HAP-1 (cell line): ENCODE results near the gene OR4Q3.
"Not testable (repeated sequence)": the region's sequence is repeated elsewhere in the genome, so short reads cannot be mapped to it uniquely, and the experiment has no call there.

ENCODE experiments used
- DNase-seq, 2 experiments: peaks; one replicate each; pipeline ENCODE4 v3.0.0-alpha.2; 2016 to 2020; ENCODE audit warnings: low spot score in 2 of 2
- H3K27me3 ChIP-seq: fragments of 250-450 bp; sonication (Bioruptor Pico); 2 replicates; pipeline ENCODE4 v1.5.1; 2020; ENCODE audit warnings: low read depth, mild to moderate bottlenecking, moderate library complexity
- H3K36me3 ChIP-seq: fragments of 250-450 bp; sonication (Bioruptor Pico); replicated peaks from 2 replicates; pipeline ENCODE4 v1.5.1; 2020; ENCODE audit warnings: mild to moderate bottlenecking
- H3K4me1 ChIP-seq: fragments of 250-450 bp; sonication (Bioruptor Pico); 2 replicates; pipeline ENCODE4 v1.5.1; 2020; ENCODE audit warnings: mild to moderate bottlenecking
- H3K4me3 ChIP-seq: fragments of 250-450 bp; sonication (Bioruptor Pico); 2 replicates; pipeline ENCODE4 v1.5.1; 2020; ENCODE audit warnings: mild to moderate bottlenecking, moderate library complexity
- H3K9me3 ChIP-seq: fragments of 250-450 bp; sonication (Bioruptor Pico); 2 replicates; pipeline ENCODE4 v1.5.1; 2020; ENCODE audit warnings: mild to moderate bottlenecking, moderate library complexity
- in situ Hi-C: fragments of 300-500 bp; cut with MboI; formaldehyde crosslinking; loops from 3 replicates; pipeline ENCODE4 v1.14.3; 2020; ENCODE audit warnings: low sequenced_read_pairs, inconsistent platforms, mixed read lengths

The OR4Q3 gene

DNA sequence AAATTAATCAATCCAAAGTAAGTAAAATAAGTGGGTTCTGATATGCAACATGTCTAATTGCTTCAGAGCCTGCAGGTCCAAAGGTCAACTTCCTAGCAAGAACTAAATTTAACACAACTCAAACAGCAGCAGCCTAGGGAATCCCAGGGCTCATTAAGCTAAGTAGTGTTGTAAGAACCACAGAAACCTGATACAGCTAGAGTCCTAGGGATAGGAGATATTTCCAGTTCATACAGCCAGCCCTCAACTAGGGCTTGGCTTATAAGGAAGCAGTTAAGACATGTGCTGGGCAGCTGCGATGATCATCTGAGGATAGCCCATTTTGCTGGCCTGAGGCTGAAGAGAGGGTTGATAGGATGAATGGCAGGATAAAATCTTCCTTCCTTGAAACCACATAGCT lies at the start of gene OR4Q3:
Gene OR4Q3 (plus strand): TSS at position 316 of the 400 bp plus-strand sequence.
- in situ Hi-C loops: no loop called here
- Histone ChIP-seq H3K4me3 (no peak within 1 kb of the TSS), H3K36me3 (no peaks in the 10 kb centered on the region), H3K27me3 (no peaks in the 10 kb centered on the region), H3K4me1 (no peaks in the 10 kb centered on the region), H3K9me3 (0 out of 2 replicates have a peak, but pooled peaks cover 2% of the 10 kb centered on the region)
- no peak for DNase-seq

- Histone ChIP-seq H3K4me3 (no peak overlapping the region), H3K27me3 (no peaks in the 10 kb centered on the region), H3K4me1 (no peaks in the 10 kb centered on the region), H3K36me3 (no peaks in the 10 kb centered on the region), H3K9me3 (peaks cover 36% of the 10 kb centered on the region)
- in situ Hi-C loops: no loop called here
- DNase-seq: no peak
Observed at GRCh38 chr14:19729359-19729758, 14.0 kb upstream of the OR4Q3 start.

GRCh38 chr14:19729763-19730162 lies 13.6 kb upstream of the OR4Q3 start:
- H3K4me1 ChIP-seq: no peaks in the 10 kb centered on the region
- peaks cover 35% of the 10 kb centered on the region for H3K9me3 ChIP-seq
- H3K36me3 ChIP-seq: no peaks in the 10 kb centered on the region
- in situ Hi-C loops: no loop called here
- H3K4me3 ChIP-seq: no peak overlapping the region
- H3K27me3 ChIP-seq: no peaks in the 10 kb centered on the region
- no peak for DNase-seq

DNA sequence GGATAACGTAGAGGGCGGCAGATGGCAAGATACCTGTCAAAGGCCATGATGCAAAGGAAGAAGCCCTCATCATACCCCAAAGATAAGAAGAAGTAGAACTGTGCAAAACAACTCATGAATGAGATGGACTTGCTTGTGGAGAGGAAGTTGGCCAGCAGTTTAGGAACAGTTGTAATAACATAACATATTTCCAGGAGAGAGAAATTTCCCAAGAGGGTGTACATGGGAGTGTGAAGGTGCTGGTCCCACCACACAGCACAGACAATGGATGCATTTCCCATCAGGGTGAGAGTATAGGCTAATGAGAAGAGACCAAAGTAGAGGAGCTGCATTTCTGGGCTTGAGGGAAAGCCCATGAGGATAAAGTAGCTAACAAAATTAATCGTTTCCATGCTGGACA lies 9.5 kb upstream of the OR4Q3 start:
- H3K27me3 ChIP-seq, DNase-seq, in situ Hi-C loops, H3K4me3 ChIP-seq, H3K4me1 ChIP-seq, H3K36me3 ChIP-seq: not testable (repeated sequence)
- peaks cover 22% of the 10 kb centered on the region for H3K9me3 ChIP-seq

GRCh38 chr14:19752316-19752715 lies 8.9 kb downstream of the OR4Q3 start:
- H3K36me3 ChIP-seq, H3K4me1 ChIP-seq, H3K4me3 ChIP-seq, H3K27me3 ChIP-seq, in situ Hi-C loops, DNase-seq: not testable (repeated sequence)
- peaks cover 11% of the 10 kb centered on the region for H3K9me3 ChIP-seq

DNA sequence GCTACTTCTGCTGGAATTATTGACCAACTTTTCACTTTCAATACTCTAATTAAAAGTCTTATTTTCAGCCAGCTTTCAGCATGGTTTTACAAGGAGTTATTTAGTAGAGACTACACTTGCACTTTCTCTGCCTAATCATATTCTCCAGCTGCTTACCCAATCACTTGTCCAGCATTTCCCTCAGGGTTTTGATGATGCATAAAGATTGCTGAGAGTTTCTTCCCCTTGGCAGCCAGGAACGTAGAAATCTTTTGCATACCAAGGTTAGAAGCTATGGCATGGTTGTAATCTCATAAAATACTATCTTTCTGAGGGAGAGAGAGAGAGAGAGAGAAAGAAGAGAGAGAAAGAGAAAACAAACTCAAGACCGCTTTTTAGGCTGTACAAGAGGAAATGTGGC lies 10.8 kb downstream of the OR4Q3 start:
- Histone ChIP-seq H3K4me3 (no peak overlapping the region), H3K9me3 (peaks cover 11% of the 10 kb centered on the region), H3K4me1 (no peaks in the 10 kb centered on the region), H3K27me3 (no peaks in the 10 kb centered on the region), H3K36me3 (no peaks in the 10 kb centered on the region)
- no peak for DNase-seq
- in situ Hi-C loops: no loop called here

DNA sequence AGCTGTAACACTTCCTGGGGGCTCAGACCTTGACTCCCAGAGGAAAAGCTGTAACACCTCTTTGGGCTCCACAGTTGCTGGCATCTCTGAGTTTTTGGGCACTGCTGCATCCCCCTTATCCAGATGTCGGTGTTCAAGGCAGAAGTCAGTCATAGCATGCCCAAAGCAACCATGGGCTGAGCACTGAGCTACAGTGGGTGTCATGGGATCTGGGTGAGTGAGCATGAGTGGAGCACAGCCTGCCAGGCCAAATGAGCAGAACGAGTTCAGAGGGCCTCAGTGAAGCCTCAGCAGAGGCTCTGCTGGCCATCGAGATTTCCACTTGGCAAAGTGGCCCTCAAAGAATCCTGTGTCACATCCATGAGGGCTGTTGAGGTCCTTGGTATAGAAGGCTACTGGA lies 28.1 kb downstream of the OR4Q3 start:
- H3K4me3 ChIP-seq, H3K4me1 ChIP-seq, H3K27me3 ChIP-seq, in situ Hi-C loops, H3K36me3 ChIP-seq, DNase-seq: not testable (repeated sequence)
- H3K9me3 ChIP-seq: peaks cover 15% of the 10 kb centered on the region

DNA sequence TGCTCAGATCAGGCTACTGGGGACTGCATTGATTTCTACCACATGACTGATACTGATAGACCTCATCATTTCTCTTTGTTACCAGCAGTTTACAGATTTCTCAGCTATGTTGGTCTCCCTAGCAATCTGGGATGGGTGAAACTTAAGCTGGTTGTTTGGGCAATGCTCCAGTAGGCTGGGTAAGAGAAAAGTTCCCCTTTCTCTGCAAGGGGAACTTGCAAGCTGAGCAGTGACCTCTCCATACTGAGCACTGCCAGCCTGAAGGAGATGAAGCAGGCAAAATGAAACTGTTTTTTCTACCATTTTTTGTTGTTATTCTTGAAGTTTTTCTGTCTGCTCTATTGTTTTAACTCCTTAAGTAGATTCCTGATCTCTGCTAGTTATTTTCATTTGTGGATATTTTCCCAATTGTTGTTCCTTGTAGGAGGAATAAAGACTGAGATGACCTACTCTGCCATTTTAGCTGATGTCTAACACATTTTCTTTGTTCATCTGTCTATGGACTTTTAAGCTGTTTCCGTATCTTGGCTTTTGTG lies 28.6 kb downstream of the OR4Q3 start:
- no peaks in the 10 kb centered on the region for H3K4me1 ChIP-seq
- H3K4me3 ChIP-seq: no peak overlapping the region
- in situ Hi-C loops: no loop called here
- no peaks in the 10 kb centered on the region for H3K36me3 ChIP-seq
- peaks cover 15% of the 10 kb centered on the region for H3K9me3 ChIP-seq
- no peak for DNase-seq
- H3K27me3 ChIP-seq: no peaks in the 10 kb centered on the region

DNA sequence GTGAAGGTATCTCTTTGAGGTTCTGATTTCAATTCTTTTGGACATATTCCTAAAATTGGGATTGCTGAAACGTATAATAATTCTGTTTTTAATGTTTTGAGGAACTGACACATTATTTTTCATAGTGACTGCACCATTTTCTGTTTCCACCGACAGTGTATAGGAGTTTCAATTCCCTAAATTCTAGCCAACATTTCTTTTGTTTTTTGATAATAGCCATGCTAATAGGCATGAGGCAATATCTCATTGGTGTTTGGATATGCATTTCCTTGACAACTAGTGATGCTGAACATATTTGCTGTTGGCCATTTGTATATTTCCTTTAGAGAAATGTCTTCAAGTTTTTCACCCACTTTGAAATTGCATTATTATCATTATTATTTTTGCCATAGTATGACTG lies 29.1 kb downstream of the OR4Q3 start:
- DNase-seq, H3K4me3 ChIP-seq, H3K27me3 ChIP-seq, H3K4me1 ChIP-seq, H3K36me3 ChIP-seq, in situ Hi-C loops: not testable (repeated sequence)
- H3K9me3 ChIP-seq: peaks cover 19% of the 10 kb centered on the region

DNA sequence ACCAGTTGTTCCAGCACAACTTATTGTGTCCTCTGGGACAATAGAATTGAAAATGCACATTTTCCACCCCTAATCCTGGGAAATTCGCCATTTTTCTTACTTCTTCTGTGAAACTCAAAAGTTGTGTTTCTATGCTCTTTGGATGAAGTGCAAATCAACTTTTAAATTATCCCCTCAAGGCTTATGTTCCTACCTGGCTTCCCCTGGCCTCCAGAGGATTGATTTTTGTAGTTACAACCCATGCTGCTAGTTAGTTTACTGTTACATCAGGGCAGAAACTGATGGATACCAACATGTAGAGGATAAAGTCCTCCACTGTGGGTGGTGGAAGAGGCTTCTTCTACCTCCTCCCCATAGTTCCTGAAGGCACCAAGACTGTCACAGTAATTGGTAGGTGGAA lies 29.8 kb downstream of the OR4Q3 start, which contains the start of gene OR4M1:
Gene OR4M1 (plus strand): TSS at position 301 of the 400 bp plus-strand sequence. CDS start 6,819 bp downstream, outside the sequence.
- H3K4me1 ChIP-seq, in situ Hi-C loops, H3K4me3 ChIP-seq, DNase-seq, H3K36me3 ChIP-seq, H3K27me3 ChIP-seq: not testable (repeated sequence)
- peaks cover 19% of the 10 kb centered on the region for H3K9me3 ChIP-seq

DNA sequence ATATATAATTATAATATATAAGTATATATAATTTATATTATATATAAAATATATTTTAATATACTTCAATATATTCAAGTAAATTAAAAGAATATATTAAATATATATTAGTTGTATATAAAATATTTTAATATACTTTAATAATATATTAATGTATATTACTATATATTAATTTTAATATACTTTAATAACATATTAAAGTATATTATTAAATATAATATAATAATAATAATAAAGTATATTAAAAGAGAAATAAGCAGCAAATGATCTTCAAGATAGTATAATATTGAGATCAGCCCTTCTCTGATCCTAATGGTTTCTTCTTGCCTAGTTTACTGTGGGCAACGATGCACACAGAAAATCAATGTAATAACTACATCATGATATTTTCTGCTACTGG lies 32.2 kb downstream of the OR4Q3 start:
- H3K4me1 ChIP-seq: no peaks in the 10 kb centered on the region
- in situ Hi-C loops: no loop called here
- H3K9me3 ChIP-seq: peaks cover 21% of the 10 kb centered on the region
- DNase-seq: no peak
- no peak overlapping the region for H3K4me3 ChIP-seq
- no peaks in the 10 kb centered on the region for H3K27me3 ChIP-seq
- no peaks in the 10 kb centered on the region for H3K36me3 ChIP-seq

DNA sequence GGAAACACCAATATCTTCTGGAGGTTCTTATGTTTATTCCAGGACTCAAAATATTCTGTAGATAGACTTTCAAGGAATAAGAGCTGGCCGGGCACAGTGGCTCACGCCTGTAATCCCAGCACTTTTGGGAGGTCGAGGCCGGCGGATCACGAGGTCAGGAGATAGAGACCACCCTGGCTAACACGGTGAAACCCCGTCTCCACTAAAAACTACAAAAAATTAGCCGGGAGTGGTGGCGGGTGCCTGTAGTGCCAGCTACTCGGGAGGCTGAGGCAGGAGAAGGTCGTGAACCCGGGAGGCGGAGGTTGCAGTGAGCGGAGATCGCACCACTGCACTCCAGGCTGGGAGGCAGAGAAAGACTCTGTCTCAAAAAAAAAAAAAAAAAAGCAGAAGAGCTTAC lies 42.5 kb downstream of the OR4Q3 start:
- H3K9me3 ChIP-seq: peaks cover 11% of the 10 kb centered on the region
- H3K4me3 ChIP-seq, DNase-seq, in situ Hi-C loops, H3K36me3 ChIP-seq, H3K27me3 ChIP-seq, H3K4me1 ChIP-seq: not testable (repeated sequence)

- H3K27me3 ChIP-seq, DNase-seq, H3K36me3 ChIP-seq, H3K4me3 ChIP-seq, H3K4me1 ChIP-seq, in situ Hi-C loops: not testable (repeated sequence)
- H3K9me3 ChIP-seq: peaks cover 13% of the 10 kb centered on the region
Observed at GRCh38 chr14:19787318-19787717, 43.9 kb downstream of the OR4Q3 start.

DNA sequence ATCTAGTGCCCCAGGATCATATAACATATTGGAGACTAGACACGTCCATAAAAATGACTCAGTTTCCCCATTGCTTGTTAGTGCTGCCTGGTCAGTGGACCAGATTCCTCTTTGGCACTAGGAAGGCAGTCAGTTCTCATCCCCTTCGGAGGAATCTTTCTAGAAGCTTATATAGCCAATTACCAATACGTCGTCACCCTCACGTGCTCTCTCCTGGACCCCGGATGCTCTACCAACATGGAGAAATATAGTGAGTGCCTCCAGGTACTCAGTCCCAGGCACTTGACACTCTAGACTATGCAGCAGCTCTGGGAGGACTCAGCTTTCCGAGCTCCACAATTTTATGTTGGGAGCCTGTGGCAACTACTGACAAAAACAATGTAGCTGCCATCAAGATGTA lies 44.8 kb downstream of the OR4Q3 start:
- H3K27me3 ChIP-seq, in situ Hi-C loops, H3K36me3 ChIP-seq, H3K4me3 ChIP-seq, H3K4me1 ChIP-seq, DNase-seq: not testable (repeated sequence)
- H3K9me3 ChIP-seq: peaks cover 13% of the 10 kb centered on the region

- H3K4me1 ChIP-seq, H3K27me3 ChIP-seq, H3K36me3 ChIP-seq, DNase-seq, H3K4me3 ChIP-seq, in situ Hi-C loops: not testable (repeated sequence)
- peaks cover 17% of the 10 kb centered on the region for H3K9me3 ChIP-seq
Observed at GRCh38 chr14:19796520-19797108, 53.2 kb downstream of the OR4Q3 start.
